HG03039 (cell line): ENCODE measurements around the gene MAD1L1.

ENCODE experiments used
- ATAC-seq: cut with Tn5 transposase; IDR thresholded peaks from one replicate; pipeline ENCODE4 v1.9.1; 2021; ENCODE audit warnings: mild to moderate bottlenecking, moderate library complexity; ENCODE audit not compliant: unreplicated experiment

The MAD1L1 gene

GRCh38 chr7:2008936-2009540 lies 223.7 kb downstream of the MAD1L1 start:
- ATAC-seq = no peak

- ATAC-seq = no peak
These were observed 224.4 kb downstream of the MAD1L1 start for GRCh38 chr7:2008101-2008935.

DNA sequence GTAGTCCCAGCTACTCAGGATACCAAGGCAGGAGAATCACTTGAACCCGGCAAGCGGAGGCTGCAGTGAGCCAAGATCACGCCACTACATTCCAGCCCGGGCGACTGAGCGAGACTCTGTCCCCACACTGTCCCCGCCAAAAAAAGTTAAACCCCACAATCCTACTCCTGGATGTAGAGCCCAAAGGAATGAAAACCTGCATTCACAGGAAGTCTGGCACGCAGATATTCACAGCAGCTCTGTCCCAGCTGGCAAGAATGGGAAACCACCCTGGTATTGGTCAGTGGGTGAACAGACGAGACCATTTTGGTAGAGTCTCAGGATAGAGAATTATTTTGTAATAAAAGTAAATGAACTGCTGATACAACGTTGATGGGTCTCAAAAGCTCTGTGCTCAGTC lies 225.2 kb downstream of the MAD1L1 start:
- ATAC-seq = no peak

GRCh38 chr7:2006921-2007381 lies 225.8 kb downstream of the MAD1L1 start:
- no peak for ATAC-seq

- no peak for ATAC-seq
These were observed 226.4 kb downstream of the MAD1L1 start for GRCh38 chr7:2006231-2006771.

DNA sequence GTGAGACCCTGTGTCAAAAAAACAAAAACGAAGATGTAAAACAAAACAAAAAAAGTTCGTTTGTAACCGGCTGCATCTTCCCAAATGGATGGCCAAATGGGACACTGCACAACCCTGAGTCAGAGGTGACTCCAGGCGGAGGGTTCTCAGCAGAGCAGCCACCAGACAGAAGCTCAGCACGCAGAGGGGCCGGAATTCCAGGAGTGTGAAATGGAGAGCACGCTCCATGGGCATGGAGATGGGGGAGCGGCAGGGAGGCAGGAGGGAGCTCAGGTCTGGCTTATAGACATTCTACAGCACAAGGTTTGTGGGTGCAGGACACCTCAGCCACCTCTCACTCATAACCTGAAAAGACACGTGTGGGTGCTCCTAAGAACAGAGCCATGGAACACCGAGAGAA lies 227.0 kb downstream of the MAD1L1 start:
- ATAC-seq = no peak

GRCh38 chr7:2004841-2005725 lies 227.7 kb downstream of the MAD1L1 start:
- ATAC-seq = no peak

DNA sequence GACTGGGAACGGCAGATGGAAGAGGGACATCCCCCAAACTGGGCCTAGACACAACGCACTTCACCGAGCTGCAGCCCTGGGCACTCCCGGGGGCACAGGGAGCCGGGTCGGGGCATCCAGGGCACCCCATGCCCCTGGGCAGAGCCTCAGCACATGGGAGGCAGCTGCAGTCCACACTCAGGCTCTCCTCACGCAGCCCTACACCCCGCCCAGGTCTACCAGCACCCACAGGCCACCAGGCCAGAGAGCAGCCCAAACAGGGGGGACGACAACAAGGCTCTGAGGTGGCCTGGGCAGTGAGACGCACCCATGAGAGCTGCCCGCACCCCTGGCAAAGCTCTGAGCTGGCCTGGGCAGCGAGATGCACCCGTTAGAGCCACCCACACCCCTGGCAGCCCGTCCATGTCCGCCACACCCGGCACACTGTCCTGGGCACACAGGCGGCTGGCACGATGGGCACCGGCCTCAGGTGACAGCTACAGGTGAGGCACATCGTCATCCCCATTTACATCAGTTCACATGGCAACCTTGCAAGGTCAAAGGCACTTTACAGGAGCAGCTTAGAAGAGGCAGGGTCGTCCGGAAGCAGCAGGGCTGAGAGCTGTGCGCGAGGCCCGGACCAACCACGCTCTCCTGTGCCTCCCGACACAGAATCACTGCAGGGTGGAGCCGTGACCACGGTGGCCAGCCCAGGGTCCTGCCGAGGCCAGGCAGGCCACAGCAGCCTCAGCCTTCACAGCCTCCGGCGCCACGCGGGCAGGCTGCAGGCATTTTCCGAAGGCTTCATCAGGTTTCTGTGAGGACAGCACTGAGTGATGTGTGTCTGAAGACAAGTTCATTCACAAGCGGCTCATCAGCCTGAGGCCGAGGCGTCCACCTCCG lies 228.6 kb downstream of the MAD1L1 start:
- ATAC-seq = no peak

DNA sequence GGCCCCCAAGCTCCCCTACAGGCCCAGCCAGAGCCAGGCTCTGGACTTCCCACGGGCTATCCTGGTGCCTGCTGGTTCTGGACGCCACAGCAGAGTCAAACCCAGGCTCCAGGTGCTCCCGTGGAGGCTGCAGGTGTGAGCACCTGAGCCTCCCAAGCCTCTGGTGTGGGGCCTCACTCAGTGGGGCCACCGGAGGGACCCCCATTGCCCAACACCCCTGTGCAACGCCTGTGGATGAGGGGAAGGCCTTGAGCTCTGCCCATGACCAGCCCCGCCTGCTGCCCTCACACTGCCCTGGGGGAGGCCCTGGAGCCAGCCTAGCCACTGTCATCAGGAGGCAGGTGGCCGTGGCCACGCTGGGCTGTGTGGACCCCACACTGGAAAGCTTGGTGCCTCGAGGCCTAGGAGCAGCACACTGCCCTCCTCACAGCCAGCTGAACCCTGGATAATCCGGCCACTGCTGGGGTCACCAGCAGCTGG lies 229.3 kb downstream of the MAD1L1 start:
- no peak for ATAC-seq

DNA sequence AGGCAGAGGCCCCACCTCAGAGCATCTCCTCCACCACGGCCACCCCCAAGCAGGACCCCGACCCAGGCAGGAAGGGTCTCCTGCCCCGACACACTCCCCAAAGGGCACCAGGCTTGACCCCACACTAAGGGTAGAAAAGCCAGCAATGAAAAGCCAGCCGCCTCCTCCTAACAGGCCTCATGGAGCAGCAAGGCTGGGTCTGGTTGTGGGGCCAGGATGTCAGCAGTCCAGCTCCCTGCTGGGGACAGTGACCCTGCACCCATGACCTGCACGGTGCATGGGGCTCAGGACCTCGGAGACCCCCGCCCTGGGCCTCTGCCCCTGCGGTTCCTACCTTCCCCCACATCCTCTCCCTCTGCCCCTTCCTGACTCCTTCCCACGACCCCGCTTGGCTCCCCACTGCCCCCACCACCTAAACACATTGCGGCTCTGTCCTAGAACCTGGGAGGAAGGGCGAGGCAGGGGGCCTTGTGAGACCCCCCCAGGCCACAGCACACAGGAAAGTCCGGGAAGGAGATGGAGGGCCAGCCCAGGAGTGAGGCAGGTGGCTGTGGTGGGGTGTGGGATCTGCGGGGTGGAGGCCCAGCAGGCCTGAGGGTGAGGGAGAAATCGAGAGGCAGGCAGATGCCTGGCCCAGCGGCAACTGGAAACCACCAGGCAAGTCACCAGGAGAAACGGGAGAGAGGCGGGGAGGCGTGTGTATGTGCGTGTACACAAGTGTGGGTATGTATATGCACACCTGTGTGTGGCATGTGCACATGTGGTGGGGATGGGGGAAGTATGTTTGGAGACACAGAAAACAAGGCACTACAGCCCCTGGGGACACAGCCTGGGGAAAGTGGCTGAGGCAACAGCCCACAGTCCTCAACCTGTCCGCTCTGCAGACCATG lies 229.9 kb downstream of the MAD1L1 start:
- ATAC-seq = no peak

- ATAC-seq = no peak
These were observed 230.9 kb downstream of the MAD1L1 start for GRCh38 chr7:2001601-2002442.

DNA sequence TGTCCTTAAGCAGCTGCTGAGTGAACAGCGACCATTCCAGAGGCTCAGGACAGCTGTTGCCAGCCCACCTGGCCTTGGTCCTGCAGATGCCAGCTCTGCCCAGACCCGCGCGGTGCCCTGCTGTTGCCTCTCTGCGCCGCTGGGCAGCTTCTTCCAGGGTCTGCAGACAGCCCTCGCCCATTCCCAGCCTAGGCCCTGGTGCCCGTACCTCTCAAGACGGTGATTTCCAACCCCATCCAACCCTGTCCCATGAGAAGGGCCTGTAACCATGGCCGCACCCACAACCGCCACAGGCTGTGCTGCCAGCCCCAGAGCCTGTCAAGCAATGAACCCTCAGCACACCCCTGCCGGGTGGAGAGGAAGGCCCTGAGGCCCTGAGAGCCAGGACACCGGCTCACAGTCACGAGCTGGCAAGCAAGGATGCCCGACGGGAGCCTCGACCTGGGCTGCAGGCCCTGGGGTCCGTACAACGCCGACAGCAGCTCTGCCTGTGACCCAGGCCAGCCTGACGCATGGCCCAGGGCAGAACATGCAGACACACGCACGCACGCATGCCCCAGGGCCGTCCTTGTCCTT lies 231.9 kb downstream of the MAD1L1 start:
- ATAC-seq = no peak

DNA sequence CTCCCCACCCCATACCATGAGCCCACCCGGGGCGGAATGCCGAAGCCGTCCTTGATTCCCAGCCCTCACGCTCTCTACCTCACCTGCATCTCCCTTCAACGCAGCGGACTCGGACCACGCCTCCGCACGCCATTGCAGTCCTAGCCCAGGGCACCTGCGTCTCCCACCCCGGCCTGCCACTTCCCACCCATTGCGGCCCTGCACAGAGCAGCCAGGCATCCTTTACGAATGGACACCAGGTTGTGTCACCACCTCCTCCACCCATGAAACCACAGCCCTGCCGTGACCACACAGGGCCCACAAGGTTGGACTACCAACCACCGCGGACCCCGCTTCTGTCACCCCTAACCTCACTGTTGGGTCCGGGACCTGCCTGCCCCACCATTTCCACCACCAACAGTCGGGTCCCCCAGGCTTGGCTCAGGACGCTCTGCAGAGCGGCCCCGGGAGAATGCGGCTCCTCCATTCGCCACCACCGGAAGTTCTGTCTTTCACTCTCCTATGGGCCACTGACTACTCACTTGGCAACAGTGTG lies 232.5 kb downstream of the MAD1L1 start:
- no peak for ATAC-seq

GRCh38 chr7:1999278-1999984 lies 233.3 kb downstream of the MAD1L1 start:
- no peak for ATAC-seq

DNA sequence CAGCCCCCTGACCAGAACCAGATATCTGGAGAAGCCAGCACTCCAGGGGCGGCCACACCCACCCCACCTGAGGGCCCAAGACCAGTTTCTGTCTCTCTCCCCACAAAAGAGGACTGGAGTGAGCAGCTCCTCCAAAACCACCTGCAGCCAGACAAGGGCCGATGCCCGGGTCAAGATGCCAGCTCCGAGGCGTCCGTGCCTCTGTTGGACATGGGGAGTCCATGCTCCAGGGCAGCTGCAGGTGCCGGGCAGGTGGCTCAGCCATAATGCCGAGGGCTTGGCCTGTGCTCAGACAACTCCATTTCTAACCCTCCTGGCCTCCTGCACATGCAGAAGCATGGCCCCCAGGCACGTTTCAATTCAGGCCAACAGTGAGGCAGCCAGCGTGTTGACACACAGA lies 234.6 kb downstream of the MAD1L1 start:
- ATAC-seq = no peak

DNA sequence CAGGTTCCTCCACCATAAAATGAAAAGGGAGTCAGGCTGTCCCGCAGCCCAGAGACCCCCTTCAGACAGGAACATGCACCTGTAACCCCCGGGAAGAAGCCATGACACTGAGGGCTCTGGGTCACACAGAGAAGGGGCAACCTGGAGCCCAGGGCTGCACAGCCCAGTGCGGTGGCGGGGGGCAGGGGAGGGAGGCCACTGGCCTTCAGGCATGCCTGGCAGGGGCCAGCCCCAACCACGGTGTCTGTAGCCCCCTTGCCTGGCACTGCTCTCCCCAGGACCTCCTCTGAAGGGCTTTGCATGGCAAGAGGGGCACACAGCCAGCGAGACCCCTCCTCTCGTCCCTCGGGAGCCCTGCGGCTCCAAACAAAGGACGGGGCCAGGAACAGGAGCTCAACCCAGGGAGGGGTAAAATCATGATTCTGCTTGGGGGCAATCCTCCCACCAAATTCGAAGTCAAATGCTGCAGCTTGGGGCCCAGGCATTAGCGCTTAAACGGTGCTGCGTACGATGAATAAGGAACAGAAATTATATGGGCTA lies 235.1 kb downstream of the MAD1L1 start:
- ATAC-seq = no peak

- no peak for ATAC-seq
These were observed 235.9 kb downstream of the MAD1L1 start for GRCh38 chr7:1996816-1997215.
